HepG2 (cell line): ENCODE results near the gene DICER1. TPM values are rescaled to one million over a fixed set of nuclear protein-coding genes. Genes with fewer than 3 reads are reported as not detected.

Experiments used
- ATAC-seq: fragments of 200-7000 bp; cut with Tn5 transposase; 3 replicates; pipeline ENCODE4 v1.9.1; 2020; ENCODE audit warnings: mild to moderate bottlenecking, moderate library complexity
- BruUV-seq: library from RNA; stranded (reverse); fragments of 400-500 nt; replicated peaks from 2 replicates; lab custom pipeline; 2021; lab: Mats Ljungman, UMichigan
- CTCF ChIA-PET: fragments of 300-600 bp; formaldehyde crosslinking; extraction: SDS; loops from one replicate; lab custom pipeline; 2021; ENCODE audit warnings: low total read pairs, inconsistent platforms, low intra/inter-chr PET ratio; lab: Yijun Ruan, JAX
- POLR2A ChIA-PET: fragments of 350-600 bp; sonication (Branson Sonifier 250); formaldehyde crosslinking; loops from one replicate; lab custom pipeline; 2020; ENCODE audit warnings: antibody characterized with exemption, inconsistent platforms; lab: Yijun Ruan, JAX
- DNase-seq: peaks from one replicate; pipeline ENCODE4 v3.0.0-alpha.2; 2015; ENCODE audit warnings: low spot score
- FAIRE-seq: peaks from 3 replicates; lab custom pipeline; 2011; peaks lifted over from hg19 to GRCh38; lab: Jason Lieb, UNC
- H2AFZ ChIP-seq: one replicate; pipeline ENCODE4 v1.6.1; 2011; ENCODE audit warnings: low read length, inconsistent platforms
- H3K27ac ChIP-seq: fragments of 300-600 bp; 3 replicates; pipeline ENCODE4 v1.8.0; 2011; ENCODE audit warnings: mixed run types, mild to moderate bottlenecking, mixed read lengths, low read length, inconsistent platforms; ENCODE audit not compliant: insufficient read depth; ENCODE audit errors: extremely low read length
- H3K27me3 ChIP-seq, 2 experiments: fragments of 200-600 bp in 1 of 2; 2 replicates in 1 of 2; 3 replicates in 1 of 2; pipeline versions ENCODE4 v1.6.0 to v1.8.0; 2011; ENCODE audit warnings: low read length in 2 of 2, mild to moderate bottlenecking in 2 of 2, moderate library complexity in 2 of 2, inconsistent platforms in 1 of 2; ENCODE audit not compliant: insufficient read depth in 2 of 2, control insufficient read depth in 1 of 2
- H3K36me3 ChIP-seq, 2 experiments: fragments of 200-600 bp in 1 of 2; replicated peaks in 1 of 2; 2 replicates in 1 of 2; 3 replicates in 1 of 2; pipeline versions ENCODE4 v1.5.1 to v1.8.0; 2011; ENCODE audit warnings: low read length in 2 of 2, inconsistent platforms in 1 of 2; ENCODE audit not compliant: insufficient read depth in 2 of 2, control insufficient read depth in 1 of 2
- H3K4me1 ChIP-seq: 2 replicates; pipeline ENCODE4 v1.5.1; 2012; ENCODE audit warnings: low read length, inconsistent platforms; ENCODE audit not compliant: insufficient read depth
- H3K4me2 ChIP-seq: 2 replicates; pipeline ENCODE4 v1.6.0; 2011; ENCODE audit warnings: low read depth, low read length, inconsistent platforms
- H3K4me3 ChIP-seq, 3 experiments: fragments of 200-600 bp in 1 of 3; sonication (generic), shearing (Covaris generic) in 1 of 3; replicated peaks in 1 of 3; 2 replicates each; pipeline ENCODE4 v1.5.1; 2011 to 2016; ENCODE audit warnings: low read length in 3 of 3, inconsistent platforms in 2 of 3, low read depth in 2 of 3, mild to moderate bottlenecking in 2 of 3, control low read depth in 1 of 3, mixed read lengths in 1 of 3; ENCODE audit not compliant: insufficient read depth in 1 of 3
- H3K79me2 ChIP-seq: one replicate; pipeline ENCODE4 v1.6.1; 2011; ENCODE audit warnings: low read length, inconsistent platforms; ENCODE audit not compliant: insufficient read depth
- H3K9ac ChIP-seq: 2 replicates; pipeline ENCODE4 v1.6.0; 2011; ENCODE audit warnings: mild to moderate bottlenecking, low read depth, low read length, inconsistent platforms; ENCODE audit not compliant: insufficient read depth
- H3K9me3 ChIP-seq: 2 replicates; pipeline ENCODE4 v1.5.1; 2012; ENCODE audit warnings: mild to moderate bottlenecking, low read length
- H4K20me1 ChIP-seq: 2 replicates; pipeline ENCODE4 v1.6.0; 2011; ENCODE audit warnings: inconsistent platforms, mild to moderate bottlenecking, low read length, moderate library complexity; ENCODE audit not compliant: insufficient read depth
- AKAP8 ChIP-seq: sonication (generic); formaldehyde crosslinking; IDR thresholded peaks from 2 replicates; pipeline ENCODE4 v1.5.1; 2020; ENCODE audit warnings: mild to moderate bottlenecking, missing genetic modification reagents
- CCAR2 ChIP-seq: fragments of 200-400 bp; formaldehyde crosslinking; optimal IDR thresholded peaks from 2 replicates; pipeline ENCODE3; 2018; ENCODE audit warnings: low read depth, mild to moderate bottlenecking, low read length, moderate library complexity
- CHD4 ChIP-seq: fragments of 200-600 bp; sonication (generic); IDR thresholded peaks from 2 replicates; pipeline ENCODE4 v1.7.0; 2017; ENCODE audit warnings: mild to moderate bottlenecking, low read length, borderline replicate concordance
- FOXC1 ChIP-seq: sonication (generic); formaldehyde crosslinking; IDR thresholded peaks from 2 replicates; pipeline ENCODE4 v1.8.0; 2022; ENCODE audit warnings: mild to moderate bottlenecking, missing genetic modification reagents, borderline replicate concordance
- HDAC6 ChIP-seq: fragments of 200-600 bp; sonication (generic); IDR thresholded peaks from 2 replicates; pipeline ENCODE4 v1.7.0; 2017; ENCODE audit warnings: mild to moderate bottlenecking, antibody characterized with exemption, low read length, low read depth
- HMG20B ChIP-seq: conservative IDR thresholded peaks from 2 replicates; pipeline ENCODE4 v1.6.1; 2016; ENCODE audit warnings: missing genetic modification reagents, missing compliant biosample characterization
- KMT2A ChIP-seq: sonication (generic); formaldehyde crosslinking; IDR thresholded peaks from 2 replicates; pipeline ENCODE4 v1.4.0; 2020; ENCODE audit warnings: missing genetic modification reagents
- MED8 ChIP-seq: sonication (generic); formaldehyde crosslinking; IDR thresholded peaks from 2 replicates; pipeline ENCODE4 v1.8.1; 2023; ENCODE audit warnings: mild to moderate bottlenecking, missing genetic modification reagents; ENCODE audit not compliant: insufficient replicate concordance
- MXD4 ChIP-seq: IDR thresholded peaks from 2 replicates; pipeline ENCODE4 v1.6.1; 2016; ENCODE audit warnings: mild to moderate bottlenecking, missing biosample characterization, missing genetic modification reagents
- TAF15 ChIP-seq: fragments of 200-400 bp; formaldehyde crosslinking; IDR thresholded peaks from one replicate; pipeline ENCODE4 v1.6.1; 2018; ENCODE audit warnings: mild to moderate bottlenecking, low read depth, low read length; ENCODE audit not compliant: poor library complexity, severe bottlenecking
- THYN1 ChIP-seq: sonication (generic); formaldehyde crosslinking; IDR thresholded peaks from 2 replicates; pipeline ENCODE4 v1.8.1; 2023; ENCODE audit warnings: low read depth, mild to moderate bottlenecking, moderate library complexity, missing genetic modification reagents, borderline replicate concordance
- ZNF317 ChIP-seq: sonication (generic); formaldehyde crosslinking; IDR thresholded peaks from 2 replicates; pipeline ENCODE4 v1.5.0; 2020; ENCODE audit warnings: mild to moderate bottlenecking, missing genetic modification reagents
- ZNF431 ChIP-seq: sonication (generic); formaldehyde crosslinking; IDR thresholded peaks from 2 replicates; pipeline ENCODE4 v1.9.0; 2022; ENCODE audit warnings: missing genetic modification reagents, low read depth, mild to moderate bottlenecking, borderline replicate concordance
- ZNF451 ChIP-seq: sonication (generic); formaldehyde crosslinking; IDR thresholded peaks from 2 replicates; pipeline ENCODE4 v1.5.0; 2020; ENCODE audit warnings: mild to moderate bottlenecking, missing genetic modification reagents
- ZZZ3 ChIP-seq: sonication (generic); formaldehyde crosslinking; IDR thresholded peaks from 2 replicates; pipeline ENCODE4 v1.4.0; 2020; ENCODE audit warnings: missing genetic modification reagents, mild to moderate bottlenecking, borderline replicate concordance
- WGBS: methylation state at CpG from one replicate; pipeline ENCODE4 v1.1.6; 2017; ENCODE audit warnings: low lambda C conversion rate; 5-methylcytosine and 5-hydroxymethylcytosine counted together
- in situ Hi-C: cut with HindIII; loops from 2 replicates; pipeline ENCODE4 v1.10.0; 2017; ENCODE audit warnings: low pct_unique_long_range_greater_than_20kb; ENCODE audit not compliant: extremely low pct_ligation_motif_present
- intact Hi-C: fragments of 100-400 bp; cut with micrococcal nuclease; formaldehyde crosslinking; loops from one replicate; pipeline ENCODE4 v1.10.0; 2022; ENCODE audit not compliant: unreplicated experiment
- polyA plus RNA-seq, 8 experiments: library from polyadenylated mRNA; depleted of rRNA in 3 of 8; stranded (reverse) in 7 of 8; unstranded in 1 of 8; fragments of >200 nt; fragmentation: Illumina TruSeq in 4 of 8; extraction: Trizol in 4 of 8; gene quantifications; 2 replicates each; pipeline versions ENCODE4 v1.2.1 to v1.2.3, GENCODE V29; 2011 to 2016; ENCODE audit warnings: low read depth in 4 of 8, missing spikeins in 1 of 8, mixed read lengths in 1 of 8; ENCODE audit not compliant: insufficient read depth in 1 of 8
- total RNA-seq, 5 experiments: library from RNA; depleted of rRNA; stranded (reverse); fragments of >200 nt; fragmentation: Illumina TruSeq; extraction: Trizol; gene quantifications; 2 replicates each; pipeline ENCODE4 v1.2.3, GENCODE V29; 2016; ENCODE audit warnings: low read depth in 1 of 5
- TF ChIP-seq, protein P1 (sequence below): sonication (generic); formaldehyde crosslinking; IDR thresholded peaks from 2 replicates; pipeline ENCODE4 v1.4.0; 2020; ENCODE audit warnings: missing genetic modification reagents
- TF ChIP-seq, protein P2 (sequence below): IDR thresholded peaks from 2 replicates; pipeline ENCODE4 v1.6.1; 2012; ENCODE audit warnings: low read depth, low read length, improper control_type of control experiment

The DICER1 gene
- total and polyA plus RNA-seq, 2 of the 13 experiments (the other 11 are each of a cell fraction or from before 2014, with no cell fraction given): 31.8 to 61.9 TPM

DNA sequence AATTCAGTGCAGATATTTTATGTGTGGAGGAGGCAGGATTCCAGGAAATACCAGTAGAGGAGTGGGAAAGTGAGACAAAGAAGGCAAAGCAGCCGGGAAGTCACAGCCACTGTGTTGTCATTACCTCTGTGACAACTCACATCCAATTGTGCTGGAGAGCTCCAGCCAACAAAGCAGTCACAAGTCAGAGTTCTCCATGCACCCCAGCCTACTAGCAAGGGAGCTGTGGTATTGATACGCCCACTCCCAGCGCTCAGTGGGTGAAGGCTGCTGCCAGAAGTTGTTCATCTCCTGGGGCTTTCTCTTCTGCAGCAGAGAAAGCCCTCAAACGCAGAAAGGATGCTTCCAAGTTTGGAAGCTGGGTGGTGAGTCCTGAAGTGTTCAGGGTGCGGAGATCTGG lies 93.9 kb downstream of the DICER1 start:
- H3K36me3 ChIP-seq: no peaks in the 10 kb centered on the region
- no TSS peak for BruUV-seq
- WGBS: 19% methylated on average over 4 of the region's 5 CpGs
- TF ChIP-seq ZNF451 (CRISPR knock-in tag) (no peak), AKAP8 (CRISPR knock-in tag) (no peak), CHD4 (no peak), HDAC6 (no peak), MED8 (CRISPR knock-in tag) (no peak), ZNF431 (no peak), CCAR2 (no peak), KMT2A (no peak), ZNF317 (CRISPR knock-in tag) (no peak), HMG20B (CRISPR knock-in tag) (no peak), TAF15 (no peak), ZZZ3 (CRISPR knock-in tag) (no peak), THYN1 (CRISPR knock-in tag) (no peak), MXD4 (no peak), FOXC1 (CRISPR knock-in tag) (no peak)
- TF ChIP-seq, protein P1, sequence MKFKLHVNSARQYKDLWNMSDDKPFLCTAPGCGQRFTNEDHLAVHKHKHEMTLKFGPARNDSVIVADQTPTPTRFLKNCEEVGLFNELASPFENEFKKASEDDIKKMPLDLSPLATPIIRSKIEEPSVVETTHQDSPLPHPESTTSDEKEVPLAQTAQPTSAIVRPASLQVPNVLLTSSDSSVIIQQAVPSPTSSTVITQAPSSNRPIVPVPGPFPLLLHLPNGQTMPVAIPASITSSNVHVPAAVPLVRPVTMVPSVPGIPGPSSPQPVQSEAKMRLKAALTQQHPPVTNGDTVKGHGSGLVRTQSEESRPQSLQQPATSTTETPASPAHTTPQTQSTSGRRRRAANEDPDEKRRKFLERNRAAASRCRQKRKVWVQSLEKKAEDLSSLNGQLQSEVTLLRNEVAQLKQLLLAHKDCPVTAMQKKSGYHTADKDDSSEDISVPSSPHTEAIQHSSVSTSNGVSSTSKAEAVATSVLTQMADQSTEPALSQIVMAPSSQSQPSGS: no peak
- TF ChIP-seq, protein P2, sequence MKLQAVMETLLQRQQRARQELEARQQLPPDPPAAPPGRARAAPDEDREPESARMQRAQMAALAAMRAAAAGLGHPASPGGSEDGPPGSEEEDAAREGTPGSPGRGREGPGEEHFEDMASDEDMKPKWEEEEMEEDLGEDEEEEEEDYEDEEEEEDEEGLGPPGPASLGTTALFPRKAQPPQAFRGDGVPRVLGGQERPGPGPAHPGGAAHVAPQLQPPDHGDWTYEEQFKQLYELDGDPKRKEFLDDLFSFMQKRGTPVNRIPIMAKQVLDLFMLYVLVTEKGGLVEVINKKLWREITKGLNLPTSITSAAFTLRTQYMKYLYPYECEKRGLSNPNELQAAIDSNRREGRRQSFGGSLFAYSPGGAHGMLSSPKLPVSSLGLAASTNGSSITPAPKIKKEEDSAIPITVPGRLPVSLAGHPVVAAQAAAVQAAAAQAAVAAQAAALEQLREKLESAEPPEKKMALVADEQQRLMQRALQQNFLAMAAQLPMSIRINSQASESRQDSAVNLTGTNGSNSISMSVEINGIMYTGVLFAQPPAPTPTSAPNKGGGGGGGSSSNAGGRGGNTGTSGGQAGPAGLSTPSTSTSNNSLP: no peak
- TF ChIP-seq, all 625 proteins: peak for 0
- H3K4me1 ChIP-seq: no peaks in the 10 kb centered on the region
- no peak overlapping the region for H3K4me2 ChIP-seq
- H3K4me3 ChIP-seq: no peak overlapping the region
- H2AFZ ChIP-seq: no peak overlapping the region
- in situ Hi-C loops: no loop called here
- POLR2A ChIA-PET: no interaction called here
- CTCF ChIA-PET: no interaction called here
- no peaks in the 10 kb centered on the region for H4K20me1 ChIP-seq
- intact Hi-C loops: no loop called here
- ATAC-seq: no peak
- no peak overlapping the region for H3K27ac ChIP-seq
- no peak for FAIRE-seq
- H3K79me2 ChIP-seq: no peaks in the 10 kb centered on the region
- H3K9ac ChIP-seq: no peak overlapping the region
- peaks cover 7 to 34% of the 10 kb centered on the region in 2 experiments for H3K27me3 ChIP-seq
- no peaks in the 10 kb centered on the region for H3K9me3 ChIP-seq
- no peak for DNase-seq
